SK-N-SH treated with all-trans-retinoic acid at 6 μM for 48 hours (cell line): ENCODE results near the gene SLC35F5.

Experiments
- ATAC-seq: fragments of 200-7000 bp; cut with Tn5 transposase; 3 replicates; pipeline ENCODE4 v1.9.1; 2020; ENCODE audit warnings: mild to moderate bottlenecking, moderate library complexity
- ARNTL ChIP-seq: fragments of 450-650 bp; formaldehyde crosslinking; IDR thresholded peaks from 2 replicates; pipeline ENCODE4 v1.5.0; 2020; ENCODE audit warnings: low read depth, mild to moderate bottlenecking, moderate library complexity, borderline replicate concordance
- BACH2 ChIP-seq: fragments of 250-450 bp; sonication (Bioruptor Pico); IDR thresholded peaks from 2 replicates; pipeline ENCODE4 v1.9.0; 2021; ENCODE audit warnings: mild to moderate bottlenecking, borderline replicate concordance
- CREB5 ChIP-seq: fragments of 250-450 bp; sonication (Bioruptor Pico); IDR thresholded peaks from 2 replicates; pipeline ENCODE4 v1.5.1; 2020; ENCODE audit warnings: low read depth, mild to moderate bottlenecking, moderate library complexity
- CSDC2 ChIP-seq: fragments of 250-450 bp; sonication (Bioruptor Pico); IDR thresholded peaks from 2 replicates; pipeline ENCODE4 v1.5.0; 2020; ENCODE audit warnings: mild to moderate bottlenecking, moderate library complexity
- CSRNP3 ChIP-seq: fragments of 250-450 bp; sonication (Bioruptor Pico); IDR thresholded peaks from 2 replicates; pipeline ENCODE4 v1.5.1; 2021; ENCODE audit warnings: mild to moderate bottlenecking, moderate library complexity
- GLIS3 ChIP-seq: fragments of 250-450 bp; sonication (Bioruptor Pico); IDR thresholded peaks from 2 replicates; pipeline ENCODE4 v1.5.0; 2020; ENCODE audit warnings: mild to moderate bottlenecking, moderate library complexity
- ISL1 ChIP-seq: fragments of 250-450 bp; sonication (Bioruptor Pico); IDR thresholded peaks from 2 replicates; pipeline ENCODE4 v2.1.2; 2022; ENCODE audit warnings: mild to moderate bottlenecking, moderate library complexity
- OSR1 ChIP-seq: fragments of 250-450 bp; sonication (Bioruptor Pico); IDR thresholded peaks from 2 replicates; pipeline ENCODE4 v1.8.0; 2022; ENCODE audit warnings: moderate library complexity, mild to moderate bottlenecking, inconsistent platforms
- PATZ1 ChIP-seq: fragments of 250-450 bp; sonication (Bioruptor Pico); IDR thresholded peaks from 2 replicates; pipeline ENCODE4 v1.8.0; 2020; ENCODE audit warnings: mild to moderate bottlenecking, moderate library complexity, borderline replicate concordance
- POU6F1 ChIP-seq: fragments of 250-450 bp; sonication (Bioruptor Pico); IDR thresholded peaks from 2 replicates; pipeline ENCODE4 v1.8.0; 2021; ENCODE audit warnings: low read depth, mild to moderate bottlenecking, moderate library complexity, borderline replicate concordance
- RARB ChIP-seq: fragments of 250-450 bp; sonication (Bioruptor Pico); IDR thresholded peaks from 2 replicates; pipeline ENCODE4 v1.8.0; 2021; ENCODE audit warnings: mild to moderate bottlenecking, moderate library complexity
- SNAI2 ChIP-seq: fragments of 250-450 bp; sonication (Bioruptor Pico); IDR thresholded peaks from 2 replicates; pipeline ENCODE4 v1.5.0; 2020; ENCODE audit warnings: mild to moderate bottlenecking, moderate library complexity
- TCF4 ChIP-seq: fragments of 250-450 bp; sonication (Bioruptor Pico); IDR thresholded peaks from 2 replicates; pipeline ENCODE4 v1.8.0; 2021; ENCODE audit warnings: mild to moderate bottlenecking, moderate library complexity, borderline replicate concordance
- TSHZ2 ChIP-seq: fragments of 250-450 bp; sonication (Bioruptor Pico); IDR thresholded peaks from 2 replicates; pipeline ENCODE4 v1.5.0; 2020; ENCODE audit warnings: mild to moderate bottlenecking, moderate library complexity
- ZC3H10 ChIP-seq: fragments of 250-450 bp; sonication (Bioruptor Pico); IDR thresholded peaks from 2 replicates; pipeline ENCODE4 v1.5.1; 2021; ENCODE audit warnings: mild to moderate bottlenecking, moderate library complexity
- ZFP3 ChIP-seq: fragments of 250-450 bp; sonication (Bioruptor Pico); IDR thresholded peaks from 2 replicates; pipeline ENCODE4 v1.5.0; 2020; ENCODE audit warnings: mild to moderate bottlenecking, moderate library complexity
- ZFP30 ChIP-seq: fragments of 450-650 bp; formaldehyde crosslinking; IDR thresholded peaks from 2 replicates; pipeline ENCODE4 v1.5.0; 2022; ENCODE audit warnings: mild to moderate bottlenecking, moderate library complexity
- ZNF565 ChIP-seq: fragments of 450-650 bp; formaldehyde crosslinking; conservative IDR thresholded peaks from 2 replicates; pipeline ENCODE4 v1.5.0; 2020; ENCODE audit warnings: low read depth, mild to moderate bottlenecking, moderate library complexity
- ZNF70 ChIP-seq: fragments of 450-650 bp; formaldehyde crosslinking; IDR thresholded peaks from 2 replicates; pipeline ENCODE4 v1.5.0; 2020; ENCODE audit warnings: mild to moderate bottlenecking, moderate library complexity
- ZNF8 ChIP-seq: fragments of 450-650 bp; formaldehyde crosslinking; IDR thresholded peaks from 2 replicates; pipeline ENCODE4 v1.5.0; 2020; ENCODE audit warnings: mild to moderate bottlenecking, moderate library complexity

The SLC35F5 gene

GRCh38 chr2:113697516-113697915, 58.9 kb downstream of the SLC35F5 start:
- ATAC-seq: no peak
- TF ChIP-seq ZFP3 (CRISPR knock-in tag) (no peak), PATZ1 (CRISPR knock-in tag) (no peak), RARB (CRISPR knock-in tag) (no peak), ZC3H10 (CRISPR knock-in tag) (no peak), GLIS3 (CRISPR knock-in tag) (no peak), ZFP30 (CRISPR knock-in tag) (no peak)

- ATAC-seq: no peak
- no peak for TF ChIP-seq ZNF8 (CRISPR knock-in tag)
- TF ChIP-seq SNAI2 (CRISPR knock-in tag): no peak
- TF ChIP-seq ZFP3 (CRISPR knock-in tag): no peak
- TF ChIP-seq ZNF70 (CRISPR knock-in tag): no peak
- TF ChIP-seq CSDC2 (CRISPR knock-in tag): no peak
- no peak for TF ChIP-seq BACH2 (CRISPR knock-in tag)
- TF ChIP-seq ZFP30 (CRISPR knock-in tag): no peak
- TF ChIP-seq RARB (CRISPR knock-in tag): no peak
- TF ChIP-seq OSR1 (CRISPR knock-in tag): no peak
- TF ChIP-seq ZNF565: no peak
- TF ChIP-seq TCF4: no peak
- TF ChIP-seq ARNTL: no peak
- no peak for TF ChIP-seq ISL1
- TF ChIP-seq TSHZ2 (CRISPR knock-in tag): no peak
- no peak for TF ChIP-seq PATZ1 (CRISPR knock-in tag)
- no peak for TF ChIP-seq CREB5 (CRISPR knock-in tag)
- TF ChIP-seq POU6F1 (CRISPR knock-in tag): no peak
- no peak for TF ChIP-seq GLIS3 (CRISPR knock-in tag)
- TF ChIP-seq ZC3H10 (CRISPR knock-in tag): no peak
- TF ChIP-seq CSRNP3 (CRISPR knock-in tag): no peak
Observed at GRCh38 chr2:113694438-113694837, 62.0 kb downstream of the SLC35F5 start.
